ENCODE data around the gene GUF1.

The GUF1 gene, protein sequence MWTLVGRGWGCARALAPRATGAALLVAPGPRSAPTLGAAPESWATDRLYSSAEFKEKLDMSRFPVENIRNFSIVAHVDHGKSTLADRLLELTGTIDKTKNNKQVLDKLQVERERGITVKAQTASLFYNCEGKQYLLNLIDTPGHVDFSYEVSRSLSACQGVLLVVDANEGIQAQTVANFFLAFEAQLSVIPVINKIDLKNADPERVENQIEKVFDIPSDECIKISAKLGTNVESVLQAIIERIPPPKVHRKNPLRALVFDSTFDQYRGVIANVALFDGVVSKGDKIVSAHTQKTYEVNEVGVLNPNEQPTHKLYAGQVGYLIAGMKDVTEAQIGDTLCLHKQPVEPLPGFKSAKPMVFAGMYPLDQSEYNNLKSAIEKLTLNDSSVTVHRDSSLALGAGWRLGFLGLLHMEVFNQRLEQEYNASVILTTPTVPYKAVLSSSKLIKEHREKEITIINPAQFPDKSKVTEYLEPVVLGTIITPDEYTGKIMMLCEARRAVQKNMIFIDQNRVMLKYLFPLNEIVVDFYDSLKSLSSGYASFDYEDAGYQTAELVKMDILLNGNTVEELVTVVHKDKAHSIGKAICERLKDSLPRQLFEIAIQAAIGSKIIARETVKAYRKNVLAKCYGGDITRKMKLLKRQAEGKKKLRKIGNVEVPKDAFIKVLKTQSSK

GRCh38 chr4:44678094-44679041 lies at the start of gene GUF1:
Gene GUF1, plus strand, starts transcription at chr4:44678420. Its CDS starts 203 bp downstream, at chr4:44678623.
- peaks cover 3 to 13% (median 8%) of the 10 kb centered on the region in 3 donors for H3K36me3 ChIP-seq
- no peaks in the 10 kb centered on the region for H3K27me3 ChIP-seq
- peaks cover 0 to 15% (median 7%) of the 10 kb centered on the region in 4 donors for H3K4me1 ChIP-seq
- peak within 1 kb of the TSS; percentile 88 to 90 for H3K27ac ChIP-seq
- intact Hi-C loops (cut with DNase I; ENCODE audit: low total_unique reads), result no loop called here
- DNase-seq, result peak; percentile 85 to 91
- peak within 1 kb of the TSS; percentile 74 to 88 for H3K4me3 ChIP-seq
- H3K9me3 ChIP-seq, result no peaks in the 10 kb centered on the region
- TF ChIP-seq, protein P1, sequence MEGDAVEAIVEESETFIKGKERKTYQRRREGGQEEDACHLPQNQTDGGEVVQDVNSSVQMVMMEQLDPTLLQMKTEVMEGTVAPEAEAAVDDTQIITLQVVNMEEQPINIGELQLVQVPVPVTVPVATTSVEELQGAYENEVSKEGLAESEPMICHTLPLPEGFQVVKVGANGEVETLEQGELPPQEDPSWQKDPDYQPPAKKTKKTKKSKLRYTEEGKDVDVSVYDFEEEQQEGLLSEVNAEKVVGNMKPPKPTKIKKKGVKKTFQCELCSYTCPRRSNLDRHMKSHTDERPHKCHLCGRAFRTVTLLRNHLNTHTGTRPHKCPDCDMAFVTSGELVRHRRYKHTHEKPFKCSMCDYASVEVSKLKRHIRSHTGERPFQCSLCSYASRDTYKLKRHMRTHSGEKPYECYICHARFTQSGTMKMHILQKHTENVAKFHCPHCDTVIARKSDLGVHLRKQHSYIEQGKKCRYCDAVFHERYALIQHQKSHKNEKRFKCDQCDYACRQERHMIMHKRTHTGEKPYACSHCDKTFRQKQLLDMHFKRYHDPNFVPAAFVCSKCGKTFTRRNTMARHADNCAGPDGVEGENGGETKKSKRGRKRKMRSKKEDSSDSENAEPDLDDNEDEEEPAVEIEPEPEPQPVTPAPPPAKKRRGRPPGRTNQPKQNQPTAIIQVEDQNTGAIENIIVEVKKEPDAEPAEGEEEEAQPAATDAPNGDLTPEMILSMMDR (IDR thresholded peaks at IDR 0.05), result no peak

DNA sequence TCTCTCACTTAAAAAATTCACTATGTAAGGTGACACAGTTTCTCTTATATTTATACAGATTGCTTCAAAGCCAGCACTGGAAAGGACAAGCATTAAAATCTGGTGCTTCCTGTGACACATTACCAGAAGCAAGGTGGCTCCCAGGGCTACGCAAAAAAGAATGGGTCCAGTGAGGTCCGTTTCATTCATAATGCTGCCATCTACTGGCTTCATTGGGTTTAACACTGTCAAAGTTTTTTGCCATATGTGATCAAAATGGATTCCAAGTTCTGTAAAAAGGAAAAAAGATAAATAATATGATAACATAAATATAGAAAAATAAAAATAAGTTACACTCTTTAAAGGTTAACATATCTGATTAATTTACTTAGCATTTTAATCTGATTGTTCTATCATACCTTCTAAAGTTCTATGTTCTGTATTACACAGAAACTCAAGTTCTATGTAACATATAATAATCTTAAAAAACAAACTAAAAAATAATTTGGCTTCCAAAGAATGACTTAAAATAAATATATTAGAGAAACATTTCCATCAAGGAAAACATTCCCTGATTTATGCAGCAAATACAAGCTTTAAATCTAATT lies 48.8 kb upstream of the GUF1 start:
- no peak for DNase-seq
- Histone ChIP-seq H3K4me3 (no peak overlapping the region), H3K27me3 (no peaks in the 10 kb centered on the region), H3K9me3 (no peaks in the 10 kb centered on the region), H3K36me3 (no peaks in the 10 kb centered on the region), H3K4me1 (no peaks in the 10 kb centered on the region), H3K27ac (no peak overlapping the region)
- intact Hi-C loops (cut with DNase I; ENCODE audit: low total_unique reads), result no loop called here
- TF ChIP-seq, protein P1 (IDR thresholded peaks at IDR 0.05), result peak; percentile 33 to 54

GRCh38 chr4:44632089-44632488 lies 46.1 kb upstream of the GUF1 start:
- DNase-seq, result no peak
- H3K27ac ChIP-seq, result no peak overlapping the region
- no peaks in the 10 kb centered on the region for H3K27me3 ChIP-seq
- intact Hi-C loops (cut with DNase I; ENCODE audit: low total_unique reads), result no loop called here
- TF ChIP-seq, protein P1 (IDR thresholded peaks at IDR 0.05), result no peak
- H3K36me3 ChIP-seq, result no peaks in the 10 kb centered on the region
- no peaks in the 10 kb centered on the region for H3K4me1 ChIP-seq
- no peak overlapping the region for H3K4me3 ChIP-seq
- H3K9me3 ChIP-seq, result no peaks in the 10 kb centered on the region

GRCh38 chr4:44632733-44633132 lies 45.5 kb upstream of the GUF1 start:
- TF ChIP-seq, protein P1 (IDR thresholded peaks at IDR 0.05), result no peak
- no peaks in the 10 kb centered on the region for H3K27me3 ChIP-seq
- no peaks in the 10 kb centered on the region for H3K36me3 ChIP-seq
- no peak overlapping the region for H3K4me3 ChIP-seq
- H3K27ac ChIP-seq, result no peak overlapping the region
- intact Hi-C loops (cut with DNase I; ENCODE audit: low total_unique reads), result no loop called here
- no peaks in the 10 kb centered on the region for H3K9me3 ChIP-seq
- H3K4me1 ChIP-seq, result no peaks in the 10 kb centered on the region
- no peak for DNase-seq

DNA sequence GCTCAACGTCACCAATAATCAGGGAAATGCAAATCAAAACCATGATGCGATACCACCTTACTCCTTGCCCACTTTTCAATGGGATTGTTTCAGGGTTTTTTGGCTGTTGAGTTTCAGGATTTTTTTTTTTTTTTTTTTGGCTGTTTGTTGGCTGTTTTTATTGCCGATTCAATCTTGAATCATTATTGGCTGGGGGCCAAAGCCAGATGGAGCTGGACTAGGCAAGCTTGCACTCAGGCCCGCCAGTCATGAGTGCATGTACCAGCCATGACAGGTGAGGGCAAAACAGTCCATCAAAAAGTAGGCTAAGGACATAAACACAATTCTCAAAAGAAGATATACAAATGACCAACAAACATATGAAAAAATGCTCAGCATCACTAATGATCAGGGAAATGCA lies 40.1 kb upstream of the GUF1 start:
- intact Hi-C loops (cut with DNase I; ENCODE audit: low total_unique reads), result no loop called here
- H3K36me3 ChIP-seq, result no peaks in the 10 kb centered on the region
- H3K27me3 ChIP-seq, result no peaks in the 10 kb centered on the region
- TF ChIP-seq, protein P1 (IDR thresholded peaks at IDR 0.05), result no peak
- H3K27ac ChIP-seq, result no peak overlapping the region
- peaks cover 0 to 3% (median 0%) of the 10 kb centered on the region in 3 donors for H3K9me3 ChIP-seq
- no peaks in the 10 kb centered on the region for H3K4me1 ChIP-seq
- DNase-seq, result no peak
- no peak overlapping the region for H3K4me3 ChIP-seq

Data from tibial artery (tissue), 4 donors.